Large intestine (tissue), 12 donors: ENCODE measurements around the gene DDAH2. TPM values are rescaled to one million over a fixed set of nuclear protein-coding genes. Genes with fewer than 3 reads are reported as not detected.

ENCODE experiments used
- DNase-seq, 2 donors: peaks; one replicate each; pipeline versions ENCODE4 v3.0.0 to v3.0.0-alpha.2; 2013
- H3K27ac ChIP-seq: one replicate; pipeline ENCODE4 v1.5.1; 2013; ENCODE audit warnings: low read length
- H3K27me3 ChIP-seq: 2 replicates; pipeline ENCODE4 v1.6.1; 2013; ENCODE audit warnings: low read length; ENCODE audit not compliant: control insufficient read depth, insufficient read depth
- H3K36me3 ChIP-seq: 2 replicates; pipeline ENCODE4 v1.6.1; 2013; ENCODE audit warnings: low read length; ENCODE audit not compliant: control insufficient read depth, insufficient read depth
- H3K4me1 ChIP-seq: one replicate; pipeline ENCODE4 v1.6.1; 2013; ENCODE audit warnings: low read length; ENCODE audit not compliant: control insufficient read depth, insufficient read depth
- H3K4me3 ChIP-seq: one replicate; pipeline ENCODE4 v1.5.1; 2013; ENCODE audit warnings: low read length
- H3K9me3 ChIP-seq: one replicate; pipeline ENCODE4 v1.6.1; 2013; ENCODE audit warnings: mild to moderate bottlenecking, low read depth, low read length, moderate library complexity; ENCODE audit not compliant: control insufficient read depth
- WGBS: methylation state at CpG from one replicate; pipeline ENCODE4 v1.1.5; 2013; ENCODE audit warnings: low lambda C conversion rate; ENCODE audit not compliant: insufficient coverage; 5-methylcytosine and 5-hydroxymethylcytosine counted together
- long read RNA-seq, 11 donors: transcript quantifications; one replicate each; lab custom pipeline, GENCODE V29; 2026
- polyA plus RNA-seq: library from polyadenylated mRNA; unstranded; fragments of 120-200 nt; gene quantifications from one replicate; pipeline ENCODE4 v1.2.1, GENCODE V29; 2013

DDAH2 gene
- 82.6 TPM for polyA plus RNA-seq
- long read RNA-seq, donor 1, transcript DDAH2-213 (7 exons, 1,688 nt): major isoform, 17 of 32 reads
- long read RNA-seq, donor 1, transcript DDAH2-212 (6 exons, 1,688 nt): minor isoform, 6 of 32 reads
- long read RNA-seq, donor 1, partial matches to known transcripts: 5 of 32 reads
- long read RNA-seq, donor 1, other reads (novel, unspliced or antisense): 0 of 32 reads
- long read RNA-seq, donor 2, transcript DDAH2-213 (7 exons, 1,688 nt): major isoform, 43 of 77 reads
- long read RNA-seq, donor 2, transcript DDAH2-212 (6 exons, 1,688 nt): minor isoform, 20 of 77 reads
- long read RNA-seq, donor 2, partial matches to known transcripts: 5 of 77 reads
- long read RNA-seq, donor 2, other reads (novel, unspliced or antisense): 8 of 77 reads
- long read RNA-seq, donor 3, transcript DDAH2-212 (6 exons, 1,688 nt): minor isoform, 21 of 121 reads
- long read RNA-seq, donor 3, transcript DDAH2-213 (7 exons, 1,688 nt): major isoform, 60 of 121 reads
- long read RNA-seq, donor 3, partial matches to known transcripts: 34 of 121 reads
- long read RNA-seq, donor 3, other reads (novel, unspliced or antisense): 0 of 121 reads
- long read RNA-seq, donor 4, partial matches to known transcripts: 0 of 6 reads
- long read RNA-seq, donor 4, other reads (novel, unspliced or antisense): 0 of 6 reads
- long read RNA-seq, donor 5, transcript DDAH2-211 (7 exons, 1,330 nt): minor isoform, 8 of 43 reads
- long read RNA-seq, donor 5, transcript DDAH2-213 (7 exons, 1,688 nt): major isoform, 22 of 43 reads
- long read RNA-seq, donor 5, transcript DDAH2-212 (6 exons, 1,688 nt): minor isoform, 5 of 43 reads
- long read RNA-seq, donor 5, partial matches to known transcripts: 6 of 43 reads
- long read RNA-seq, donor 5, other reads (novel, unspliced or antisense): 0 of 43 reads
- long read RNA-seq, donor 6, transcript DDAH2-212 (6 exons, 1,688 nt): minor isoform, 17 of 74 reads
- long read RNA-seq, donor 6, transcript DDAH2-213 (7 exons, 1,688 nt): major isoform, 29 of 74 reads
- long read RNA-seq, donor 6, partial matches to known transcripts: 24 of 74 reads
- long read RNA-seq, donor 6, other reads (novel, unspliced or antisense): 0 of 74 reads
- long read RNA-seq, donor 7, transcript DDAH2-212 (6 exons, 1,688 nt): minor isoform, 5 of 39 reads
- long read RNA-seq, donor 7, transcript DDAH2-213 (7 exons, 1,688 nt): major isoform, 31 of 39 reads
- long read RNA-seq, donor 7, partial matches to known transcripts: 0 of 39 reads
- long read RNA-seq, donor 7, other reads (novel, unspliced or antisense): 0 of 39 reads
- long read RNA-seq, donor 8, transcript DDAH2-213 (7 exons, 1,688 nt): major isoform, 41 of 103 reads
- long read RNA-seq, donor 8, transcript DDAH2-212 (6 exons, 1,688 nt): minor isoform, 14 of 103 reads
- long read RNA-seq, donor 8, partial matches to known transcripts: 22 of 103 reads
- long read RNA-seq, donor 8, other reads (novel, unspliced or antisense): 19 of 103 reads
- long read RNA-seq, donor 9, transcript DDAH2-212 (6 exons, 1,688 nt): minor isoform, 13 of 80 reads
- long read RNA-seq, donor 9, transcript DDAH2-213 (7 exons, 1,688 nt): major isoform, 27 of 80 reads
- long read RNA-seq, donor 9, partial matches to known transcripts: 21 of 80 reads
- long read RNA-seq, donor 9, other reads (novel, unspliced or antisense): 15 of 80 reads
- long read RNA-seq, donor 10, transcript DDAH2-213 (7 exons, 1,688 nt): major isoform, 40 of 82 reads
- long read RNA-seq, donor 10, transcript DDAH2-212 (6 exons, 1,688 nt): minor isoform, 16 of 82 reads
- long read RNA-seq, donor 10, partial matches to known transcripts: 23 of 82 reads
- long read RNA-seq, donor 10, other reads (novel, unspliced or antisense): 0 of 82 reads
- long read RNA-seq, donor 11, transcript DDAH2-213 (7 exons, 1,688 nt): major isoform, 33 of 60 reads
- long read RNA-seq, donor 11, transcript DDAH2-212 (6 exons, 1,688 nt): minor isoform, 14 of 60 reads
- long read RNA-seq, donor 11, partial matches to known transcripts: 8 of 60 reads
- long read RNA-seq, donor 11, other reads (novel, unspliced or antisense): 0 of 60 reads

GRCh38 chr6:31728767-31729514, at the start of gene DDAH2:
Gene DDAH2 (minus strand): TSS chr6:31729299. CDS start chr6:31729161, 138 bp downstream.
- no peaks in the 10 kb centered on the region for H3K9me3 ChIP-seq
- peak within 1 kb of the TSS; percentile 96 for H3K4me3 ChIP-seq
- peaks cover 62% of the 10 kb centered on the region for H3K36me3 ChIP-seq
- DNase-seq: peak in 1 of 2 donors; percentile 35
- no peaks in the 10 kb centered on the region for H3K27me3 ChIP-seq
- peaks cover 24% of the 10 kb centered on the region for H3K4me1 ChIP-seq
- H3K27ac ChIP-seq: peak within 1 kb of the TSS; percentile 99
- WGBS: no CpG with 5 or more reads among the region's 36 CpGs

GRCh38 chr6:31778193-31778592, 49.1 kb upstream of the DDAH2 start:
- no CpG with 5 or more reads among the region's 5 CpGs for WGBS
- no peak overlapping the region for H3K4me3 ChIP-seq
- no peak for DNase-seq
- peak overlapping the region; percentile 95 for H3K27ac ChIP-seq
- H3K4me1 ChIP-seq: peaks cover 36% of the 10 kb centered on the region
- peaks cover 44% of the 10 kb centered on the region for H3K36me3 ChIP-seq
- H3K27me3 ChIP-seq: no peaks in the 10 kb centered on the region
- peaks cover 2% of the 10 kb centered on the region for H3K9me3 ChIP-seq

GRCh38 chr6:31777667-31778050, 48.6 kb upstream of the DDAH2 start:
- Histone ChIP-seq H3K36me3 (peaks cover 41% of the 10 kb centered on the region), H3K27ac (peak overlapping the region; percentile 95), H3K4me3 (no peak overlapping the region), H3K4me1 (peaks cover 36% of the 10 kb centered on the region), H3K27me3 (no peaks in the 10 kb centered on the region), H3K9me3 (peaks cover 2% of the 10 kb centered on the region)
- DNase-seq: no peak
- no CpG with 5 or more reads among the region's 5 CpGs for WGBS

- Histone ChIP-seq H3K27me3 (no peaks in the 10 kb centered on the region), H3K4me1 (peaks cover 36% of the 10 kb centered on the region), H3K9me3 (peaks cover 2% of the 10 kb centered on the region), H3K4me3 (peak within 1 kb of the TSS; percentile 49), H3K27ac (peak within 1 kb of the TSS; percentile 95), H3K36me3 (peaks cover 36% of the 10 kb centered on the region)
- WGBS: no CpG with 5 or more reads among the region's 15 CpGs
- peak; percentile 91 to 97 for DNase-seq
These were observed 48.0 kb upstream of the DDAH2 start, which contains the start of gene VWA7 for GRCh38 chr6:31776989-31777666. Gene VWA7 (minus strand): TSS chr6:31777328. CDS start chr6:31776779, 549 bp downstream.

GRCh38 chr6:31776485-31776988, 47.4 kb upstream of the DDAH2 start:
- Histone ChIP-seq H3K9me3 (peaks cover 2% of the 10 kb centered on the region), H3K4me1 (peaks cover 36% of the 10 kb centered on the region), H3K27me3 (no peaks in the 10 kb centered on the region), H3K27ac (peak overlapping the region; percentile 95), H3K36me3 (peaks cover 32% of the 10 kb centered on the region), H3K4me3 (peak overlapping the region; percentile 49)
- no CpG with 5 or more reads among the region's 14 CpGs for WGBS
- DNase-seq: no peak

GRCh38 chr6:31775633-31776484, 46.8 kb upstream of the DDAH2 start:
- DNase-seq: no peak
- Histone ChIP-seq H3K4me1 (peaks cover 36% of the 10 kb centered on the region), H3K9me3 (peaks cover 2% of the 10 kb centered on the region), H3K27ac (peak overlapping the region; percentile 95), H3K27me3 (no peaks in the 10 kb centered on the region), H3K36me3 (peaks cover 25% of the 10 kb centered on the region), H3K4me3 (peak overlapping the region; percentile 49)
- 100% methylated on average over 1 of the region's 32 CpGs for WGBS

- Histone ChIP-seq H3K36me3 (peaks cover 18% of the 10 kb centered on the region), H3K4me1 (peaks cover 36% of the 10 kb centered on the region), H3K9me3 (peaks cover 2% of the 10 kb centered on the region), H3K27me3 (no peaks in the 10 kb centered on the region), H3K27ac (peak overlapping the region; percentile 13), H3K4me3 (no peak overlapping the region)
- no CpG with 5 or more reads among the region's 4 CpGs for WGBS
- DNase-seq: peak; percentile 56 to 75
These were observed 46.1 kb upstream of the DDAH2 start for GRCh38 chr6:31775184-31775583.
